ACC112 (cell line): Measurements from ENCODE around the gene INSYN2A.

Experiments used
- H2AFZ ChIP-seq: fragments of 200-600 bp; sonication (generic); one replicate; pipeline ENCODE4 v1.6.0; 2017; ENCODE audit warnings: antibody characterized with exemption, low read length; ENCODE audit not compliant: unreplicated experiment
- H3K27ac ChIP-seq: fragments of 200-600 bp; sonication (generic); 2 replicates; pipeline ENCODE4 v1.5.1; 2014; ENCODE audit warnings: low read depth, mild to moderate bottlenecking, antibody characterized with exemption, low read length, moderate library complexity
- H3K27me3 ChIP-seq: fragments of 200-600 bp; sonication (generic); 2 replicates; pipeline ENCODE4 v1.6.1; 2014; ENCODE audit warnings: mild to moderate bottlenecking, antibody characterized with exemption, low read length, moderate library complexity, mixed read lengths; ENCODE audit not compliant: insufficient read depth
- H3K36me3 ChIP-seq: fragments of 200-600 bp; sonication (generic); 2 replicates; pipeline ENCODE4 v1.6.1; 2016; ENCODE audit warnings: mild to moderate bottlenecking, antibody characterized with exemption, low read length, moderate library complexity, mixed read lengths; ENCODE audit not compliant: insufficient read depth
- H3K4me1 ChIP-seq: fragments of 200-600 bp; sonication (generic); one replicate; pipeline ENCODE4 v1.6.1; 2016; ENCODE audit warnings: low read length, mixed read lengths; ENCODE audit not compliant: insufficient read depth, unreplicated experiment, control insufficient read depth
- H3K4me3 ChIP-seq: fragments of 200-600 bp; sonication (generic); 2 replicates; pipeline ENCODE4 v1.5.1; 2014; ENCODE audit warnings: mild to moderate bottlenecking, low read depth, low read length
- H3K79me2 ChIP-seq: fragments of 200-600 bp; sonication (generic); one replicate; pipeline ENCODE4 v1.6.0; 2016; ENCODE audit warnings: low read length; ENCODE audit not compliant: control insufficient read depth, unreplicated experiment, insufficient read depth

Gene INSYN2A, protein sequence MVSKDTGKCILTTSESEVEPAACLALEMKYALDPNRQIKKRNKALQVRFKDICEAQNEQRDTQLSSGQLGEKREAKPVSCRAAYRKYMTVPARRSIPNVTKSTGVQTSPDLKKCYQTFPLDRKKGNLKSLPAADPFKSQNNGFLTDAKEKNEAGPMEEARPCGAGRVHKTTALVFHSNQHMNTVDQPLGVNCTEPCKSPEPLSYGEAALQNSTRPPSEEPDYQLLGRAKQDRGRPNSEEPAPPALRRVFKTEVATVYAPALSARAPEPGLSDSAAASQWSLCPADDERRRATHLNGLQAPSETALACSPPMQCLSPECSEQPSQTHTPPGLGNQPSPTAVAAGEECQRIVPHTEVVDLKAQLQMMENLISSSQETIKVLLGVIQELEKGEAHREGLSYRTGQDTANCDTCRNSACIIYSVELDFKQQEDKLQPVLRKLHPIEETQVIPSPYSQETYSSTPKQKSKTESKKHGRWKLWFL

DNA sequence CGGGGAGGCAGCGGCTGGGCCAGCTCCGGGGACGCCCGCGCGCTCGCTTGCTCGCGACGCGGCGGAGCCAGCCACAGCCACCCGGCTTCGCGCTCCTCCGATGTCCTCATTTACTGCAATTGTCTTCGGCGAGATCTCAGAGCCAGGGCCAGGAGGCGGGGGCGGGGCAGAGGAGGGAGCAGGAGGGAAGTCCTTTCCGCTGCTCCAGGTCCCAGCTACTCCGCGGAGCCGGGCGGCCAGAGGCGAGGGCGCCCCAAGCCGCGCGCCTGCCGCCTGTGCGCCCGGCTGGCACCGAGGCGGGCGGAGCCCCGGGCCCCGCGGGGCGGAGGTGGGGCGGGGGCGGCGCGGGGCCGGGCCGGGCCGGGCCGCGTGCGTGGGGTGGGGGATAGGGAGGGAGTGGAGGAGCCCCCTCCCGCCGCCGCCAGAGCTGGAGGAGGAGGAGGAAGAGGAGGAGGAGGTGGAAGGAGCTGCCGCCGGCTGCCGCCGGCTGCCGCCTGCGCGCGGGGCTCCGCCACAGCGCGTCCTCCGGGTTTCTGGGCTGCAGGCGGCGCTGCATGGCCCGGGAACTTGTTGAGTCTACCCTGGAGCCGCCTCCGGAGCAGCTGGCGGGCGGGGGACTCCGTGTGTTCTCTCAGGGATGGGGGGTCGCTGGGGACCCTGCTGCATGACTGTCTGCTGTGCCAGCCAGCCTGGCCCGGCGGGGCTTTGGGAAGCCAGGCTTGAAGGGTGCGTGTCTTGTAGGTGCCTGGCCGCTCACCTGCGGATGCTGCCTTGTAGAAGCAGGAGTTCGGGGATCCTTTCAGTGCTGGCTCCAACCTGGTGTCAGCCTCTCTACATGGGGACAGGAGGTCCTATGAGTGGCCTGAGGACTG, at the start of gene INSYN2A:
INSYN2A (minus strand) TSS at position 310 of the 872 bp plus-strand sequence. CDS start 20,196 bp downstream, outside the sequence.
- H3K36me3 ChIP-seq = no peaks in the 10 kb centered on the region

DNA sequence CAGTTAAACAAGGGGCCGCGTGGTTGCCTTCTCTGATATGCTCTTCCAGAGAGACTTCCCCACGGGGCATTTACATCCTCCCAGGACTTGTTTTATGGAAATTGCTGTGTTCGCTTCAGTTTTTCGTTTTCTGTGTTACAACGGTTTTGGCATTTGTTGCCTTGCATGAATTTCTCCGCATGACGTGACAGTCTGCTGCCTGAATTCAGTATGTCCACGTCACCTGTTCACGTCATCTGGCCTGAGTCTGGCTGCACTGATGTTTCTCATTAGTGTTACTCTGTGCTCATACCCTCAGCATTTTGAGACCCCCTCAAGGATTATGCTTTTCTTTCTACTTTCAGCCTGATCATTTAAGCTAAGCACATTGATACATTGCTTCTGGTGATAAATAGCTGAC, 49.1 kb upstream of the INSYN2A start:
- H3K79me2 ChIP-seq = no peaks in the 10 kb centered on the region
- no peaks in the 10 kb centered on the region for H3K27me3 ChIP-seq
- no peaks in the 10 kb centered on the region for H3K4me1 ChIP-seq
- H3K27ac ChIP-seq = no peak overlapping the region
- H3K4me3 ChIP-seq = no peak overlapping the region
- H3K36me3 ChIP-seq = no peaks in the 10 kb centered on the region
- H2AFZ ChIP-seq = no peak overlapping the region

More for the DNA sequence above, at the start of gene INSYN2A:
- no peaks in the 10 kb centered on the region for H3K79me2 ChIP-seq
- peak within 1 kb of the TSS; percentile 85 for H3K4me3 ChIP-seq
- peak within 1 kb of the TSS; percentile 44 for H2AFZ ChIP-seq
- H3K27ac ChIP-seq = no peak within 1 kb of the TSS
- no peaks in the 10 kb centered on the region for H3K4me1 ChIP-seq
- peaks cover 5% of the 10 kb centered on the region; the same call in 1 of the 2 replicates for H3K27me3 ChIP-seq

DNA sequence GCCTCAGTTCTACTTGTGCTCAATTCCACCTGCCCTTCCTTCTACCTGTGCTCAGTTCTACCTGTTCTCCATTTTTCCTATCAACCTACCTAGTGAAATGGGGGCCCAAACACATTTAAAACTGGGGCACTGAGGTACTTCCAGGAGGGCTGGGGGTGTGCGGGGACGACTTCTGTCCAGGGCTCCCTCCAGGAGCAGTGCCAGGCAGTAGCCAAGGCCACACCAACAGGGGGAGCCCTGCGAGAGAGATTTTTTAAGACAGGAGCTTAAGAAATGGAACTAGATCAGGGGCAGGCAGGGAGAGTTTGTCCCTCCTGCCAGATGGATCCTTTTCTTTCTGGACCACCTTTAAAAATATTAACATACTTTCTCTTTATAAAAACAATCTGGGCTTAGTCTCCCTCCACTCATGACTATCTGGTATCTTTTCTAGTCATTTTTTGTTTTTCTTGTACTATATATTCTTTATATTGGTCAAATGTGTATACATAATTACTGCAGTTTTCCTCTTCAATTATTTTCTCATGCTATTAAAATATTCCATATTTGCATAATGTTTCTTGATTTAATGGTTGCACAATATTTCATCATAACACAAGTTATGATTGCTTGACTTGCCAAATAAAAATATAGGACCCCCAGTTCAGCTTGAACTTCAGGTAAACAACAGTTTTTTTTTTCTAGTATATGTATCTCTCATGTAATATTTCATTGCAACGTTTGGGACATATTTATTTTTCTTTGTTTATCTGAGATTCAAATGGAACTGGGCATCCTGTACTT, 47.3 kb upstream of the INSYN2A start:
- Histone ChIP-seq H3K27me3 (no peaks in the 10 kb centered on the region), H3K4me3 (no peak overlapping the region), H3K79me2 (no peaks in the 10 kb centered on the region), H3K36me3 (no peaks in the 10 kb centered on the region), H2AFZ (no peak overlapping the region), H3K27ac (no peak overlapping the region), H3K4me1 (no peaks in the 10 kb centered on the region)

DNA sequence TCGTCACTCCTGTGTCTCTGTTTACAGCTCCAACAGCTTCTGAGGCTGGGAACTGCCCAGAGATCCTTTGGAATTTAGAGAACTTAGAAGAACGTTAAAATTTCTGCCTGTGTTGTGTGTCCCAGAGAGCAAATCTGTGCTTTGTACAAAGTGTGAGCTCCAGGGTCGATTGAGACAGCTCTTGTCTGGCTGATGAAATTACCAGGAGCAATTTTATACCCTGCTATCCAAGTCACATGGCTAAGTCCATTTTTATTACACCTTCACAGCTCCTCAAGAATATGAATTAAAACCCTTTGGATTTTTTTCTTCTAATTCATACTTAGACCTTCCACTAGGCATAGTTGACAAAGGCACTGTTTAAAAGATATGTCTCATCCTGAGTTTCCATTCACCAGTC, 46.5 kb upstream of the INSYN2A start:
- no peak overlapping the region for H3K4me3 ChIP-seq
- no peaks in the 10 kb centered on the region for H3K36me3 ChIP-seq
- no peaks in the 10 kb centered on the region for H3K4me1 ChIP-seq
- no peak overlapping the region for H3K27ac ChIP-seq
- no peaks in the 10 kb centered on the region for H3K79me2 ChIP-seq
- no peak overlapping the region for H2AFZ ChIP-seq
- no peaks in the 10 kb centered on the region for H3K27me3 ChIP-seq

DNA sequence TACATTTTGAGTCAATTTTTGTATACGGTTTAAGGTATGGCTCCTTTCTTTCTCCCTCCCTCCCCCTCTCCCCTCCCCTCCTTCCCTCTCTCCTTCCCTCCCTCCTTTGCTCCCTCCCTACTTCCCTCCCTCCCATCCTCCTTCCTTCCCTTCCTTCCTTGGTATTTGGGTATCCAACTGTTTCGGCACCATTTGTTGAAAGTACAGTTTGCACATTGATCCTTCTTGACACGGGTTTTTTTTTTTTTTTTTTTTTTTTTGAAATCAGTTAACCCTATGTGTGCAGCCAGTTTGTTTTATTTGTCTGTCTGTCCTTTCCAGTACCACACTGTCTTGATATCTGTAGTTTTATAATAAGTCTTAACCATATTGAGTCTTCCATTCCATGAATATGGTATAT, 39.9 kb upstream of the INSYN2A start:
- H3K27me3 ChIP-seq = no peaks in the 10 kb centered on the region

DNA sequence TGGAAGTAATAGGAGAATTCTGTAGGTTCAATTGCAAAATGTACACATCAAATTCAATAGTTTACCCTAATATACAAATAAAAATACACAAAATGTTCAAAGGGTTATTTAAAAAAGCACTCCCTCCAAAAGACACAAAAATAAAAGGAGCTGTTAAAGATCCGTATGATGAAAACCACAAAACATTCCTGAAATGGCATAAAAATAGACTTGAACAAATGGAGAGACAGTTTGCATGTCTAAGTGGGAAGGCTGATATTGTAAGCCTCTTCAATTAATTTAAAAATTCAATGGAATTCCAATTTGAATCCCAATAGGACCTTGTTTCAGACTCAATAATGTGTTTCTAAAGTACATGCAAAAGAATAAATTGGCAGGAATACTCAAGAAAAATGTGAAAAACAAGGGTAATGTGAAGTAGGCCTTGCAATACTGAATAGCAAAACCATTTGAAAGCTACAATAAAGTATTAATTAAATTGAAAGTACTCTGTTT, 38.0 kb upstream of the INSYN2A start:
- no peak overlapping the region for H3K27ac ChIP-seq
- no peak overlapping the region for H3K4me3 ChIP-seq
- no peaks in the 10 kb centered on the region for H3K36me3 ChIP-seq
- H3K79me2 ChIP-seq = no peaks in the 10 kb centered on the region
- H3K27me3 ChIP-seq = no peaks in the 10 kb centered on the region
- H3K4me1 ChIP-seq = no peaks in the 10 kb centered on the region
- H2AFZ ChIP-seq = no peak overlapping the region

More for the DNA sequence above, 39.9 kb upstream of the INSYN2A start:
- Histone ChIP-seq H3K79me2 (no peaks in the 10 kb centered on the region), H2AFZ (no peak overlapping the region), H3K4me1 (no peaks in the 10 kb centered on the region), H3K4me3 (no peak overlapping the region), H3K27ac (no peak overlapping the region), H3K36me3 (no peaks in the 10 kb centered on the region)

DNA sequence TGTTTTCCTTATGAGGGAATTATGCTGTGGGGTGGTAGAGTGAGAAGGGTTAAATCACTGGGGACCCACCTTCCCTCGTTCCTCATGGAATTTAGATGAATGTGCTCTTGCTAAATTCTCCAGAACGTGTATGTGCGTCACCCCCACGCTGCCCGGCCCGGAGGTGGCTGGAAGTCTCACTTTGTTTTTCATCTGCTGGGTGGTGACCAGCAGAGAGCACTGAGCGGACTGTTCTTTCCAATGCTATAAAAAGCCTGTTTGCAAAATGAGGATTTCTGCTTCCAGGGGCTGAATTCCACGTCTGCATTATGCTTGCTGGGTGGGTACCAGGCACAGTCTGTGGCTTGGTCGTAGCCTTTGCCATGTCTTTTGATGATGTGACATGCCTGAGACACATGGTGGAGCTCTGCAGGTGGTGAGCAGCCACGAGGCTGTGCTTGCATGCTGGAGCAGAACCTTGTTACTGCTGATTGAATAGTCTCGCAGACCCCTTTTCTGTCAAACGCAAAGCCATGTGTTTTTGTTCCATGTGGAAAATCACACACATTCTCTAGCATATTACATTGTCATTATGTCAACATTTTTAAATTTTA, 31.9 kb upstream of the INSYN2A start:
- H3K27me3 ChIP-seq = no peaks in the 10 kb centered on the region
- H3K79me2 ChIP-seq = no peaks in the 10 kb centered on the region
- no peak overlapping the region for H2AFZ ChIP-seq
- no peak overlapping the region for H3K4me3 ChIP-seq
- H3K36me3 ChIP-seq = no peaks in the 10 kb centered on the region
- H3K4me1 ChIP-seq = no peaks in the 10 kb centered on the region
- H3K27ac ChIP-seq = no peak overlapping the region

DNA sequence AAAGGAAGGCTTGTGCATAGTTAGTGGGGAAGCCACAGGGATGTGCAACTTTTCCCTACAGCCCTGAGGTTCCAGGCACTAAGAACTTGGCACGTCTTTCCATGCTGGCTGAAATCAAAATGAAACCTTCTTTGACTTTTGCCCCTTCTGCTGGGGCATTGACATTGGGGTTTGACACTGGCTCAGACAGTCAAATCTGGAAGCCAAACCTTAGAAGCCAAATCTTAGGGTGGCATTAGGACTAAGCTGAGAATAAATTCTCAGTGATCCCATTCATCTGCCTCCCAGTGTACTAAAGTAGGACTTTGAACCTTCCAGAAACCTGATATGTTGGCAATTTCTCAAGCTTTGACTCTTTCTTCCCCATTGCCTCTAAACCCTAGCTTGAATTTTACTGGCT, 31.3 kb upstream of the INSYN2A start:
- Histone ChIP-seq H2AFZ (no peak overlapping the region), H3K79me2 (no peaks in the 10 kb centered on the region), H3K27ac (no peak overlapping the region), H3K27me3 (no peaks in the 10 kb centered on the region), H3K4me1 (no peaks in the 10 kb centered on the region), H3K4me3 (no peak overlapping the region), H3K36me3 (no peaks in the 10 kb centered on the region)

DNA sequence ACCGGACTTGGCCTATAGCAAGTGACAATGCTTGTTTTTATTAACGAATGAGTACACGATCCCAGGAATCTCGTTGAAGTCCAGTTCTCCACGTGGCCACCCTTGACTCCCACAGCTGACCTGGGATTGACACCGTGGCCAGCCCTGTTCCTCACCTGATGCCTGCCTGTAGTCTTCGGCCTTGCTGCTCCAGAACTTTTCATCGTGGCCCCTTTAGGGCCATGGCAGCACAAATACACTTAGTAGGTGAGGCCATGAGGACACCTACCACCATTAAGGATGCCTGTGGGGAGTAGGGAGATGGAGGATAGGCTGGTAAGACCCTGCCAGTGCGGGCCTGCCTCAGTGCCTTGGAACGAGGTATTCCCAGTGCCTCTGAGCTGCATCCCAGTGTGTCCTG, 30.6 kb upstream of the INSYN2A start:
- Histone ChIP-seq H3K79me2 (no peaks in the 10 kb centered on the region), H3K27ac (no peak overlapping the region), H3K4me1 (no peaks in the 10 kb centered on the region), H3K27me3 (no peaks in the 10 kb centered on the region), H3K36me3 (no peaks in the 10 kb centered on the region), H2AFZ (no peak overlapping the region), H3K4me3 (no peak overlapping the region)

DNA sequence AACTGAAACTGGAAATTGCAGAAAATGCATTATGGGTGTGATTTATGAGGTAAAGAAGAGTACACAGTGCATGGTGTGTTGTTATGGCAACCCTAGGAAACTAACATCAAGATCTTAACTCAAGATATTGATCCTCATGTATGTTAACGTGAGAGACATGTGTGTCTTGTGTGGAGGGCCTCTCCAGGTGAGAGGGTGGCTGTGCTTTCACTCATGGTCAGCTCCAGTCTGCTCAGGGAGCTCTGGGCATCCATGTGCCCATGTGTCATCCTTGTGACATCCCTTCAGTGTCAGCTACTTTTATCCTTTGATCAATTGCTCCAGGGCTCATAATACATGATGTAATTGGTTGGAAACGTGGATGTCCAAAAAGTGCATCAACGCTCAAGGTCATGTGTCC, 24.9 kb upstream of the INSYN2A start:
- Histone ChIP-seq H3K79me2 (no peaks in the 10 kb centered on the region), H3K4me1 (peaks cover 9% of the 10 kb centered on the region), H3K27me3 (no peaks in the 10 kb centered on the region), H3K36me3 (no peaks in the 10 kb centered on the region; the same call in 1 of the 2 replicates), H2AFZ (no peak overlapping the region), H3K27ac (no peak overlapping the region), H3K4me3 (no peak overlapping the region)
